Fibroblast of mammary gland (primary cell): ENCODE data around the gene TTC32.
"Not testable (repeated sequence)": the region's sequence is repeated elsewhere in the genome, so short reads cannot be mapped to it uniquely, and the experiment has no call there.

ENCODE experiments used
- DNase-seq: peaks from one replicate; pipeline ENCODE4 v3.0.0-alpha.2; 2010; ENCODE audit warnings: low read depth
- H3K4me3 ChIP-seq: 2 replicates; pipeline ENCODE4 v1.5.1; 2011; ENCODE audit warnings: low read depth, mild to moderate bottlenecking, low read length, moderate library complexity; ENCODE audit not compliant: control insufficient read depth
- CTCF ChIP-seq: conservative IDR thresholded peaks from 2 replicates; pipeline ENCODE4 v1.5.1; 2011; ENCODE audit warnings: low read depth, low read length, inconsistent platforms; ENCODE audit not compliant: control insufficient read depth, insufficient read depth

The TTC32 gene

GRCh38 chr2:19937004-19937403 is 35.2 kb upstream of the TTC32 start:
- DNase-seq, result no peak
- TF ChIP-seq CTCF, result no peak
- H3K4me3 ChIP-seq, result no peak overlapping the region

GRCh38 chr2:19936203-19936602 is 34.4 kb upstream of the TTC32 start:
- no peak for DNase-seq
- no peak for TF ChIP-seq CTCF

GRCh38 chr2:19933351-19933981 is 31.7 kb upstream of the TTC32 start:
- no peak for TF ChIP-seq CTCF
- H3K4me3 ChIP-seq, result no peak overlapping the region

More at GRCh38 chr2:19936203-19936602, 34.4 kb upstream of the TTC32 start:
- no peak overlapping the region for H3K4me3 ChIP-seq

GRCh38 chr2:19932928-19933327 is 31.1 kb upstream of the TTC32 start:
- no peak for TF ChIP-seq CTCF
- H3K4me3 ChIP-seq, result no peak overlapping the region
- DNase-seq, result no peak

More at GRCh38 chr2:19933351-19933981, 31.7 kb upstream of the TTC32 start:
- DNase-seq, result peak; percentile 63

- H3K4me3 ChIP-seq, result no peak overlapping the region
- no peak for DNase-seq
- TF ChIP-seq CTCF, result no peak
Measured at GRCh38 chr2:19929226-19929625, 27.4 kb upstream of the TTC32 start.

- not testable (repeated sequence) for DNase-seq, H3K4me3 ChIP-seq
Measured at GRCh38 chr2:19927816-19928215, 26.0 kb upstream of the TTC32 start.

GRCh38 chr2:19924526-19924925 is 22.7 kb upstream of the TTC32 start:
- not testable (repeated sequence) for H3K4me3 ChIP-seq, DNase-seq

GRCh38 chr2:19922188-19922587 is 20.4 kb upstream of the TTC32 start:
- not testable (repeated sequence) for H3K4me3 ChIP-seq, DNase-seq
